ENCODE results near the gene PHYHD1. TPM values are rescaled to one million over a fixed set of nuclear protein-coding genes. Genes with fewer than 3 reads are reported as not detected.

PHYHD1 gene
- total RNA-seq, 1 experiment from 2014 or later: not detected

DNA sequence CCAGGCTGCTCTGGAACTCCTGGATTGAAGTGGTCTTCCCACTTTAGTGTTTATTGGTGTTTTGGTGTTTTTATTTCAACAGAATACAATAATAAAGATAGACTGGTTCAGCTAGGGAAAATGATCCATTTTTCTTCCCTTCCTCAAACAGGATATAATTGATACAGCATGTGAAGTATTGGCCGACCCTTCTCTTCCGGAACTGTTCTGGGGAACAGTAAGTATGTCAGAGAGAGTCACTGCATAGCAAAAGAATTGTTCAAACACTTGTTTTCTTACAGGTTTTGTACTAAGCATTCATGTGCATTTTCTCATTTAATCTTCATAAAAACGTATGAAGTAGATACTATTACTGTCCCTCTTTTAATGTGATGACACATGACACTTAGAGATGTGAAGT is 58.3 kb downstream of the PHYHD1 start:
- intact Hi-C loops (cut with micrococcal nuclease; ENCODE audit: unreplicated experiment): no loop called here
- no peak overlapping the region for H3K27ac ChIP-seq (ENCODE audit: low read length)
- no peak overlapping the region for H3K4me3 ChIP-seq (ENCODE audit: low read depth in 2 of 2, low read length in 2 of 2)
- H3K9me3 ChIP-seq (ENCODE audit: control insufficient read depth, insufficient read depth, low read depth, low read length): no peaks in the 10 kb centered on the region
- no TSS peak for BruUV-seq (replicated peaks)
- ChIA-PET POLR2A (no interaction called here), CTCF (no interaction called here)
- TF ChIP-seq, protein P1, sequence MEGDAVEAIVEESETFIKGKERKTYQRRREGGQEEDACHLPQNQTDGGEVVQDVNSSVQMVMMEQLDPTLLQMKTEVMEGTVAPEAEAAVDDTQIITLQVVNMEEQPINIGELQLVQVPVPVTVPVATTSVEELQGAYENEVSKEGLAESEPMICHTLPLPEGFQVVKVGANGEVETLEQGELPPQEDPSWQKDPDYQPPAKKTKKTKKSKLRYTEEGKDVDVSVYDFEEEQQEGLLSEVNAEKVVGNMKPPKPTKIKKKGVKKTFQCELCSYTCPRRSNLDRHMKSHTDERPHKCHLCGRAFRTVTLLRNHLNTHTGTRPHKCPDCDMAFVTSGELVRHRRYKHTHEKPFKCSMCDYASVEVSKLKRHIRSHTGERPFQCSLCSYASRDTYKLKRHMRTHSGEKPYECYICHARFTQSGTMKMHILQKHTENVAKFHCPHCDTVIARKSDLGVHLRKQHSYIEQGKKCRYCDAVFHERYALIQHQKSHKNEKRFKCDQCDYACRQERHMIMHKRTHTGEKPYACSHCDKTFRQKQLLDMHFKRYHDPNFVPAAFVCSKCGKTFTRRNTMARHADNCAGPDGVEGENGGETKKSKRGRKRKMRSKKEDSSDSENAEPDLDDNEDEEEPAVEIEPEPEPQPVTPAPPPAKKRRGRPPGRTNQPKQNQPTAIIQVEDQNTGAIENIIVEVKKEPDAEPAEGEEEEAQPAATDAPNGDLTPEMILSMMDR (IDR thresholded peaks at IDR 0.05): no peak
- TF ChIP-seq REST (IDR thresholded peaks at IDR 0.05; ENCODE audit: insufficient read depth in 1 of 2, low read depth in 2 of 2, low read length in 1 of 2) (no peak), TCF7L2 (IDR thresholded peaks at IDR 0.05; ENCODE audit: low read depth, low read length) (no peak), SIN3A (IDR thresholded peaks at IDR 0.05; ENCODE audit: borderline replicate concordance, insufficient read depth, low read depth, low read length) (no peak), POLR2AphosphoS5 (IDR thresholded peaks at IDR 0.05; ENCODE audit: low read depth, low read length) (no peak)
- peaks cover 15% of the 10 kb centered on the region for H3K36me3 ChIP-seq (ENCODE audit: control insufficient read depth, insufficient read depth, low read length)
- ATAC-seq (no peak), DNase-seq (ENCODE audit: low read depth, low spot score) (no peak)
- in situ Hi-C loops (cut with HindIII; ENCODE audit: low pct_unique_long_range_greater_than_20kb, low sequenced_read_pairs): no loop called here
- no peaks in the 10 kb centered on the region for H3K27me3 ChIP-seq (ENCODE audit: control insufficient read depth, insufficient read depth, low read length)
- no peaks in the 10 kb centered on the region for H3K4me1 ChIP-seq (ENCODE audit: control insufficient read depth, insufficient read depth, low read length)

DNA sequence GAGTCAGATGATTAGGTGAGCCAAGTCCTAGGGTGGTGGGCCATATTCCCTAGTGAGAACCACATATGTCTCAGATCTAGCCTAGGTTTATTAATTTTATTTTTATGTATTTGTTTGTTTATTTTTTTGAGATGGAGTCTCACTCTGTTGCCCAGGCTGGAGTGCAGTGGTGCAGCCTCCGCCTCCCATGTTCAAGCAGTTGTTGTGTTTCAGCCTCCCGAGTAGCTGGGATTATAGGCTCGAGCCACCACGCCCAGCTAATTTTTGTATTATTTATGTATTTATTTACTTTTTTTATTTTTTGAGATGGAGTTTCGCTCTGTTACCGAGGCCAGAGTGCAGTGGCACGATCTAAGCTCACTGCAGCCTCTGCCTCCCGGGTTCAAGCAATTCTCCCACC is 62.8 kb downstream of the PHYHD1 start:
- no peak for TF ChIP-seq POLR2AphosphoS5 (IDR thresholded peaks at IDR 0.05; ENCODE audit: low read depth, low read length)
- TF ChIP-seq SIN3A (IDR thresholded peaks at IDR 0.05; ENCODE audit: borderline replicate concordance, insufficient read depth, low read depth, low read length): no peak
- TF ChIP-seq, protein P1 (IDR thresholded peaks at IDR 0.05): no peak
- no peak for TF ChIP-seq REST (IDR thresholded peaks at IDR 0.05; ENCODE audit: insufficient read depth in 1 of 2, low read depth in 2 of 2, low read length in 1 of 2)
- TF ChIP-seq TCF7L2 (IDR thresholded peaks at IDR 0.05; ENCODE audit: low read depth, low read length): no peak
- ChIA-PET POLR2A (no interaction called here), CTCF (no interaction called here)
- Histone ChIP-seq H3K27me3 (ENCODE audit: control insufficient read depth, insufficient read depth, low read length) (no peaks in the 10 kb centered on the region), H3K4me1 (ENCODE audit: control insufficient read depth, insufficient read depth, low read length) (no peaks in the 10 kb centered on the region), H3K36me3 (ENCODE audit: control insufficient read depth, insufficient read depth, low read length) (peaks cover 30% of the 10 kb centered on the region), H3K4me3 (ENCODE audit: low read depth in 2 of 2, low read length in 2 of 2) (no peak overlapping the region), H3K9me3 (ENCODE audit: control insufficient read depth, insufficient read depth, low read depth, low read length) (no peaks in the 10 kb centered on the region), H3K27ac (ENCODE audit: low read length) (no peak overlapping the region)
- in situ Hi-C loops (cut with HindIII; ENCODE audit: low pct_unique_long_range_greater_than_20kb, low sequenced_read_pairs): no loop called here
- intact Hi-C loops (cut with micrococcal nuclease; ENCODE audit: unreplicated experiment): no loop called here
- ATAC-seq (no peak), DNase-seq (ENCODE audit: low read depth, low spot score) (no peak)
- BruUV-seq (replicated peaks): no TSS peak
